ENCODE measurements around the gene C2CD2. TPM values are rescaled to one million over a fixed set of nuclear protein-coding genes. Genes with fewer than 3 reads are reported as not detected.

The C2CD2 gene
- total and polyA plus RNA-seq, 3 donors from 2014 or later: 8.6 to 17.4 (median 13.2) TPM

DNA sequence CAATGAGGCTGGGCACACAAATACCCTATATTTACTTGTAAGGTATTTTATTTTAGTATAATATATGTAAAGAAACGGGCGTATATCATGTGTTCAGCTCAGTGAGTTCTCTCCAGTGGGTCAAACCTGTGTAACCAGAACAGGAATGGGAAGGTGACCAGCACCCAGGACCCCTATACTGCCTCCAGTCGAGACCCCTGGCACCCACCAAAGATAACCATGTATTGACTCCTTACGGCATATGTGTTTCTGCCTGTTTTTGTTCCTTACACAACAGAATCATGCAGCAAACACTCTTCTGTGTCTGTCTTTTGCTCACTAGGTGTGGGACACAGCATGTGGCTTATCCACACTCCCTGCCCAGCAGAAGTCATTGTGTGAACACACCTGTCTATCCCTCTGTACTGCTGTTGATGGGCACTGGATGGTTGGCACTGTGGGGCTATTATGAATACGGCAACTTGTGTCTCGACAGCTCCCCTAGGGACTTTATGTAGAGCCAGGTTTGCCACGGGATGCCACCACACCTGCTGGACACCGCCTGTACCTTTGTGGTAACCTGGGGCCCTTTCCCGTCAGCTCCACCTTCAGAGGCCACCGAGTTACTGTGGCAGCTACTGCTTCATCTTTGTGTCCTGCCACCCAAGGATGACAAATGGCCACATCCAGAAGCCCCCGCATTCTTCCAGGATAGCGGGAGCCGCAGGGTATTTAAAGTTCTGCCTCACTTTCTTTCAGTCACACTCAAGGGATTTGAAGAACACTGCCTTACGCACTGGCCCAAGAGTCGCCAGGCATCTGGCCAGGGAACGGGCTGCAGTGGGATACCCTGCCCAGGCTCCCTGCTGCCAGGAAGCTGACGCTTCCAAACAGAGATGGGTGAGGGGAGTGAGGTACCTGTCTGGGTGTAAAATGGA lies 23.5 kb upstream of the C2CD2 start:
- Histone ChIP-seq H3K27me3 (no peaks in the 10 kb centered on the region), H3K36me3 (ENCODE audit: low read depth, missing control alignments) (no peaks in the 10 kb centered on the region), H3K9me3 (no peaks in the 10 kb centered on the region), H3K27ac (no peak overlapping the region), H3K4me3 (no peak overlapping the region), H3K4me1 (no peaks in the 10 kb centered on the region)
- intact Hi-C loops (cut with DNase I; ENCODE audit: low total_unique reads): no loop called here
- TF ChIP-seq, protein P1, sequence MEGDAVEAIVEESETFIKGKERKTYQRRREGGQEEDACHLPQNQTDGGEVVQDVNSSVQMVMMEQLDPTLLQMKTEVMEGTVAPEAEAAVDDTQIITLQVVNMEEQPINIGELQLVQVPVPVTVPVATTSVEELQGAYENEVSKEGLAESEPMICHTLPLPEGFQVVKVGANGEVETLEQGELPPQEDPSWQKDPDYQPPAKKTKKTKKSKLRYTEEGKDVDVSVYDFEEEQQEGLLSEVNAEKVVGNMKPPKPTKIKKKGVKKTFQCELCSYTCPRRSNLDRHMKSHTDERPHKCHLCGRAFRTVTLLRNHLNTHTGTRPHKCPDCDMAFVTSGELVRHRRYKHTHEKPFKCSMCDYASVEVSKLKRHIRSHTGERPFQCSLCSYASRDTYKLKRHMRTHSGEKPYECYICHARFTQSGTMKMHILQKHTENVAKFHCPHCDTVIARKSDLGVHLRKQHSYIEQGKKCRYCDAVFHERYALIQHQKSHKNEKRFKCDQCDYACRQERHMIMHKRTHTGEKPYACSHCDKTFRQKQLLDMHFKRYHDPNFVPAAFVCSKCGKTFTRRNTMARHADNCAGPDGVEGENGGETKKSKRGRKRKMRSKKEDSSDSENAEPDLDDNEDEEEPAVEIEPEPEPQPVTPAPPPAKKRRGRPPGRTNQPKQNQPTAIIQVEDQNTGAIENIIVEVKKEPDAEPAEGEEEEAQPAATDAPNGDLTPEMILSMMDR (IDR thresholded peaks at IDR 0.05): no peak
- no peak for TF ChIP-seq POLR2A (IDR thresholded peaks at IDR 0.05)
- WGBS, 2 donors: 88 to 92% methylated on average over 12 to 17 of the region's 17 CpGs
- DNase-seq: no peak

DNA sequence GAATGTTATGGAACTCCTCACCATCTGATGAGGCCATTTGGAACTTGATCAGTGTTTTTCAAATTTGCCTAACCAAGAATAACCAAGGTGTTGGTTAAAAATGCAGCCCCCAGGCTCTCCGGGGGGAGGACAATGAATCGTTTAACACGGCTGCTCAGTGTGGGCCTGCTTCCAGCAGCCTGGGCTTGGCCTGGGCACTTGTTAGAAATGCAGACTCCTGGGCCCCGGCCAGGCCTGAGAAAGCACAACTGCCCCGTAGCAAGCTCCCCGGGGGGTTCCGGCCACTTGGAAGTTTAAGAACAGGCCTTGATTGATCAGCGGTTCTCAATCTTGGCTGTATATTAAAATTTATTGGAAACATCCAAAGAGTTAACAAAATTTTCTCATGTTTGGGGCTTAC lies 22.8 kb upstream of the C2CD2 start:
- no peaks in the 10 kb centered on the region for H3K36me3 ChIP-seq (ENCODE audit: low read depth, missing control alignments)
- no peaks in the 10 kb centered on the region for H3K27me3 ChIP-seq
- TF ChIP-seq, protein P1 (IDR thresholded peaks at IDR 0.05): no peak
- no peak for TF ChIP-seq POLR2A (IDR thresholded peaks at IDR 0.05)
- H3K4me3 ChIP-seq: no peak overlapping the region
- intact Hi-C loops (cut with DNase I; ENCODE audit: low total_unique reads): no loop called here
- no peaks in the 10 kb centered on the region for H3K4me1 ChIP-seq
- H3K9me3 ChIP-seq: no peaks in the 10 kb centered on the region
- H3K27ac ChIP-seq: no peak overlapping the region
- WGBS, 2 donors: 84 to 88% methylated on average over 8 of the region's 8 CpGs
- no peak for DNase-seq

DNA sequence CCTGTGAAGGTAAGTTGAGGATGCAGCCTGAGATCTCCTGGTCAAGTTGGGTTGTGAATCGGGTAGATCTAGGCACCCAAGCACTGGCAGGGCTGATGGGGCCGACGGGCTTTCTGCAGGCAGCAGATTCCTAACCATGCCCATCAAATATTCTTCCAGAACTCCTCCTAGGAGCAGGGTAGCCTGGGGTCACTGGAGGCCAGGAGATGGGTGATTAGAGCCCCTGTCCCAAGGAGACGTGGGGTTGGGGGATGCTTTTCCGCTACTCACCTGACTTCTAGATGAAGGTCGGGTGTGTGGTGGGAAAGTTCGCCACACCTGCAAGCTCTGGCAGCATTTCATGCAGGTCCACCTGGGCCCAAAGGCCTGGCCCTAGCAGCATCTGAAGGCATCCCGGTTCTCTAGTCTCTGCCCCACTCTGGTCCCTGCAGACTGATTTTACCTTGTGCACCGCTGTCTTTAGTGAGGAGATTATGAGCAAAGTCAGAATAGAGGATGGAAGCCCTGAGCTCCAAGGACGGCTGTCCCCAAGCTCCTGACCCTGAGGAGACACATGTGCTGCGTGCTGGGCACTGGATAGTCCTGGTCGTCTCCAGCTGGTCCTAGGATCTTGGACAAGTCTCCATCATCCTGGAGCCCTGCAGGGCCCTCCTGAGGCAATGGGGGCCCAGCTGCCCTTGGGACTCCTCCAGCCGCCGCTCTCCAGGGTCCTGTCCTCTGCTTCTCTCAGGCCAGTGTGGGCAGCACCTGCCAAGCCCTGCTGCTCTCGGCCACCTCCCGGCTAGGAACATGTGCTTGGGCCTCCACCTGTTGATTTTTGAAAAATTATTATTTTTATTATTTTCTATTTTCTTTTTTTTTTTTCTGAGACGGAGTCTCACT lies 21.8 kb upstream of the C2CD2 start:
- intact Hi-C loops (cut with DNase I; ENCODE audit: low total_unique reads): no loop called here
- H3K9me3 ChIP-seq: no peaks in the 10 kb centered on the region
- H3K4me3 ChIP-seq: no peak overlapping the region
- no peak overlapping the region for H3K27ac ChIP-seq
- no peaks in the 10 kb centered on the region for H3K4me1 ChIP-seq
- no peak for DNase-seq
- 91 to 92% methylated on average over 12 to 17 of the region's 17 CpGs for WGBS, 2 donors
- H3K27me3 ChIP-seq: no peaks in the 10 kb centered on the region
- no peaks in the 10 kb centered on the region for H3K36me3 ChIP-seq (ENCODE audit: low read depth, missing control alignments)
- TF ChIP-seq POLR2A (IDR thresholded peaks at IDR 0.05): no peak

DNA sequence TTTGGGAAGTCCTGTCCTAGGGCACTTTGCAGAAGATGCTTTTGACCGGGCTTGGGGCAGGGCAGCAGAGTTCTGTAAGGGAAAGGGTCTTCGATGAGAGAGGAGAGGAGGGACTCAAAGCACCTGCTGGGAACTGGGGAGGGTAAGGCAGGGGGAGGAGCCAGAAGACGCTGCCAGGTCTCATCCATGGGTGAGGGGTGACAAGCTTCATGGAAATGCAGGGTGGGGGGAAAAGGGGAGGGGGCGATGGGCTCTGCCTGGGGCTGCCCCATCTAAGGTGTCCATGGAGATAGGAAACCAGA lies 20.9 kb upstream of the C2CD2 start:
- no peak overlapping the region for H3K27ac ChIP-seq
- H3K4me1 ChIP-seq: no peaks in the 10 kb centered on the region
- WGBS, 2 donors: 93 to 94% methylated on average over 4 of the region's 4 CpGs
- H3K27me3 ChIP-seq: no peaks in the 10 kb centered on the region
- no peak overlapping the region for H3K4me3 ChIP-seq
- TF ChIP-seq, protein P1 (IDR thresholded peaks at IDR 0.05): no peak
- no peak for TF ChIP-seq POLR2A (IDR thresholded peaks at IDR 0.05)
- H3K9me3 ChIP-seq: no peaks in the 10 kb centered on the region
- intact Hi-C loops (cut with DNase I; ENCODE audit: low total_unique reads): no loop called here
- no peaks in the 10 kb centered on the region for H3K36me3 ChIP-seq (ENCODE audit: low read depth, missing control alignments)
- no peak for DNase-seq
